Smooth muscle cell of the brain vasculature (primary cell): ENCODE results near the gene CPB2.

Experiments used
- DNase-seq: peaks from one replicate; pipeline ENCODE4 v3.0.0-alpha.2; 2012; ENCODE audit warnings: low read depth, low spot score

CPB2 gene

DNA sequence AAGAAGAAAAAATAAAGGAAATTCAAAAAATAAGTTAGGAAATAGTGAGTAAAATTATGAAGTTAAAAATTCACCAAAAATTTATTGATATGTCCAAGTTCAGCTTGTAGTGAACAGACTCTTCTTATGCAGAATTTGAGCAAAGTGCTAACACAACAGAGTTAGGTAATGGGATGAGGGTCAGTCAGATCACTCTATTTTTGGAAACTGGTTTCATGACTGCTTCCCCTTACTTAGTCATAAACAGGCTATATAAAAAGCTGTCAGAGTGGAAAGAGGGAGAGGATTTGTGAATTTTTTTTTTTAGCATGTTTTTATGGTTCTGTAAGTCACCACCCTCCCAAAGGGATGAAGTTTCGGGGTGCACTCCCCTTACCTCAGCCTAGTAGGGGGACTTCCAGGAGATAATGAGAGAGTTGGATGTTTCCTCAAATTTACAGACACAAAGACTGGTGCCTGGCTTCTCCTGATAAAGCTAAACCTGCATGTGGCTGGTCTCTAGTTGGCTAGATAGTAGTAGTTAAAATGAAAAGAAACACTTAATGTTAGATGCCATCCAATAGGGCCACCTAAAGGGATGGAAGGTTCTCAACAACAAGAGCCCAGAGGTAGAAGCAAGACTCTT is 4.5 kb downstream of the CPB2 start:
- DNase-seq = no peak

DNA sequence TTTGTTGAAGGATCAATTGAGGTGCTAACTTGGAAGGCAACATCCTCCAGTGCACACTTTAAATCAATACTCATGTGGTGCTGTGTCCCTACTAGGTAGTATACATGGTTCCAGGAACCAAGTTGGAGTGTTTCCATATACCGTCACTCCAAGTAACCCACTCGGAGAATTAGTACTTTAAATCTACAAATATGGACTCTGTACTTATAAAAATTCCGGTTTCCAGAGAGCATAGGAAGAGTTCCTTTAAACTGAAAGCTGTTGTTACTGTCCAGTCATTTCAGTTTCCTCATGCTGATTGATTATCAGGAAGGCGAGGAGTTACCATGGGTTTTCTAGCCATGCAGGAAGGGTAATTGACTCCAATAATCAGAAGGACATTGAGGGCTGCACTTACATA is 7.2 kb downstream of the CPB2 start:
- no peak for DNase-seq

DNA sequence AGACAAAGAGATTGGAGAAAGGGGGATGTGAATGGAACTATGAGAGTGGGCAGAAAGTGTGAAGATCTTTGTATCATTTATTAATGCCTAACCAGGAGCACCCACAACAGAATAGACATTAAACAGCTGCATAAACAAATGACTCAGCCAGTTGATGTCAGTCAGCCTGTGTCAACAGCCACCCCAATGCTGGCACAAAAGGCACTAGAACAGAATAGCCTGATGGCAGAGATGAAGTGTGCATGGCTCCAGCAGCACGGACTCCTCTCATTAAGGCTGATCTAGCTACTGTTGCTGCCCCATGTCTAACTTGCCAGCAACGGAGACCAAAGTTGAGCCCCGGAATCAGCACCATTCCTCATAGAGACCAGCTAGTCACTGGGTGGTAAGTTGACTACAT is 7.8 kb downstream of the CPB2 start:
- DNase-seq = no peak

DNA sequence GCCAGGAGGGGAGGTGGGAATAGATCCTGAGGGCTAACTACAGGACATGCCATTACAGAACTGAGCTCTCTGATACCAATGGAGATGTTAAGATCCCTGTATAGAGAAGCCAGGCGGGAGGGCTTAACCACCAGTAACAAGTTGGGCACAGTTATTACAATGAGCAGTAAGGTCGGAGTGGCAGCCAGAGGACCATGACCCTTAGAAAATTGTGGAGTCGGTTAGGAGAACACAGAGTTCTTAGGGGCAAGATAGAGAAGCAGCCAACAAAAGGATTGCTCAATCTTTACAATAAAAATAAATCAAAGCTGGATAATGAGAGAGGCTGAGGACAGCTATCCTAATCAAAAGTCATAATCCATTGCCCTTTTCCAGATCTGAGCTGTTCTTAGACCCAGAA is 10.4 kb downstream of the CPB2 start:
- no peak for DNase-seq

DNA sequence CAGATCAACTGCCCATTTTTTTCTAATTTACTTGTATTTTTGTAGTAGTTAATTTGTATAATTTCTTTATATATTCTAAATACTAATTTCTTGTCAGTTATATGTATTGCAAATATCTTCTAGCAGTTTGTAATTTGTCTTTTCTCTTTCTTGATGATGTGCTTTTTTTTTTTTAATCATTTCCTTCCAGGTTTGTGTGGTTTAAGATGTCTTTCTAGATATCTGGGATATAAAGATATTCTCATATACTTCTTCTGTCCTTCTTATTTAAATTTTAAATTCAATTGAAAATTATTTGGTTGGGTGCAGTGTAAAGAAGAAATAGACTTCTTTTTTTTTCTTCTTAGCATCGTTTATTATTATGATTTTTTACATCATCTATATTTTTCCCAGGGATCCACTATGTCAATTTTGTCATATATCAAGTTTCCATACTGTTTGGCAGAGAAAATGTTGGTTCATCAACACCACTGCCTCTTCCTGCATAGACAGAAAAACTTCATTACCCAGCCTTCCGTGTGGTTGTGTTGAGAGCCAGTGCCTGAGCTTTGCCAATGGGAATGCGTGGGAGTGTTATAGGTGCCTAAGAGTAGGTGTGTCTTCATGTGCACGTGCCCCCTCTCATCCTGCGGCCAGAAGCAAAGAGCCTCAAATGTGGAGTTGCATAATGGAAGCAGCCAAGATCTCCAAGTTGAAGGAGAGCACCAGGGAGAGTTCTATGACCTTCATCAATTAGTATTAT is 15.8 kb downstream of the CPB2 start:
- no peak for DNase-seq

DNA sequence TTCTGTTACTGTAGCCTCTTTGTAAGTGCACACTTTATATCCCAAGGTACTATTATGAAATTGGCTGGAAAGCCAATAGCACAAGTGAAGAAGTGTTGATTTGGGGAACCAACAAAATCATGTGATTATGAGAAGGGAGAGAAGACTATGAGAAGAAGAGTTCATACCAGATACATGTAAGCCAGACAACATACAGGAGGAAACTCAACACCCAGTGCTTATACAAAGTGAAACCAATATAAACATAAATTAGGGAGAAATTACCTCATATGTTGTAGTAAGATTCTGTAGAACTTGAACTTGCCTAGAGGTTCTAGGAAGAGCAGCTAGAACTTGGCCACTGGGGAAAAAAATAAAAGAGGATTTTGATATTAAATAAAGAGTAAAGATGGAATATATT is 17.4 kb downstream of the CPB2 start:
- DNase-seq = no peak

DNA sequence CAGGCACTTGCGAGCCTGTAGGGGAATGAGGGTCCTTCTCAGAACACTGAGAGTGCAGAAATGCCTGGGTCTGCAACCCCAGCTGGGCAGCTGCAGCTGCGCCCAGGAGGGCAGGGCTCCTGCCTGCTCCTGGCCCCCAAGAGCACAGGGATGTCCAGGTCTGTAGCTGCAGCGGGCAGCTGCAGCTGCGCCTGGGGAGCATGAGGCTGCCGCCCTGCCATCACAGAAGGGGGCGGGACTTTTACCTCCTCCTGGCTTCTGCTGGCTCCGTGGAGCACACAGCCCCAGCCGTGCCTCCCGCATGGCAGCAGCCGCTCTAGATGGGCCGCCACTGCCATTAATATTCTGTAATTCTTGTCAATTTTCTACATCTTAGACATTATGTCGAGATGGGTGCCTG is 17.8 kb downstream of the CPB2 start:
- DNase-seq = no peak

DNA sequence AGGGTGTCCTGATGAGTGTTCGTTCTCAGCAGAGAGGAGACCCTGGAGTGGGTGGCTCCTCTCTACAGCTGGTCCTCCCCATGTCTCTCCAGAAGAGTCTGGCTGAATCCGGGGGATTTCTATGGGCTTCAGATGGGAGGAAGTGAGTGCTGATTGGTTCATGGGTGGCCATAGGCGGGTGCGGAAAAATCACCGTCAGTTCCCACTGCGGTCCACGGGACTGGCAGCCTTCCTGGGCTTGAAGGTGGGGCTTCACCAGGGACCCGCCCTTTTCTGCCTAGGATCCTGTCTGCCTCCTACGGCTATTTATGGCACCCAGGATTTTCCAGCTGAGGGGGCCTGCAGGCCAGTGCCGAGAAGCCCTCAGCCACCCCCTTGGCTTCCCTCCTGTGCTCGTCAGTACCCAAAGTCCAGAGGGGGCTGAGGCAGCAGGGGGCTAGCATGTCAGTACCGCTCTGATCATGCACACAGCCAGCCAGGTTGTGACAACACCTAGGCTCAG is 18.4 kb downstream of the CPB2 start:
- DNase-seq = no peak

DNA sequence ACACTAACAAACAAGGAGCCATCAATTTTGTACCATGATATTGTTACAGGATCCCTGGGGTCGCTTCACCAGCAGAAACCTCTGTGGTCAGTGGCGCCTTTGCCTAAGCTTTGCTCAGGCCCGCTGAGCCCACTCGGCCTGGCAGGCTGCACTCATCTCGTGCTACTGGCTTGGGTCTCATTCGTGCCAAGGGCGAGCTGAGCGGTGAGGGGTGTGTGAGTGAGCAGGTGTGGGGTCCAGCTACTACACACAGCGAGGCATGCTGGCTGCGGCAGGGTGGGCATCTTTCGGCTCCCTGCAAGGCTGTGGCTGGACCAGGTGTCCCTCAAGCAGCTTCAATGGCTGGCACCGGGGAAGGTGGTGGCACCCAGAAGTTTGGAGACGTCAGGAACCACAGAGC is 19.1 kb downstream of the CPB2 start:
- DNase-seq = no peak

DNA sequence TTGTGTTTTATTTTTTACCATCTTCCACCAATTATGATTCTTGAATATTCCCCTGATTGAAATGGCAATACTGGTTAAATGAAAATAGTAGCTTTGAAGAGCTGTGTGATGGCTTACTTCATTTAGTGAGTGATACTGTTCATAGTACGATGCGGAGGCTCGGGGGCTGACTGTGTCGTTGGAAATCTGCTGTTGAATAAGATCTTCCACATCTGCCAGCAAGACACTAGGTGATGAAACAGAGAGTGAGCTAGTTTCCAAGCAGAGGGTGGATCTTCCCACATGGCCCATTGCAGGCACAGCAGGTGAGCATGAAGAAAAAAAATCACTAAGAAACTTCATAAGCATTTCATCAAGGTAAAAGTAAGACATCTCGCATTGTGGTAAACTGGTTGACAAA is 22.5 kb downstream of the CPB2 start:
- DNase-seq = no peak

DNA sequence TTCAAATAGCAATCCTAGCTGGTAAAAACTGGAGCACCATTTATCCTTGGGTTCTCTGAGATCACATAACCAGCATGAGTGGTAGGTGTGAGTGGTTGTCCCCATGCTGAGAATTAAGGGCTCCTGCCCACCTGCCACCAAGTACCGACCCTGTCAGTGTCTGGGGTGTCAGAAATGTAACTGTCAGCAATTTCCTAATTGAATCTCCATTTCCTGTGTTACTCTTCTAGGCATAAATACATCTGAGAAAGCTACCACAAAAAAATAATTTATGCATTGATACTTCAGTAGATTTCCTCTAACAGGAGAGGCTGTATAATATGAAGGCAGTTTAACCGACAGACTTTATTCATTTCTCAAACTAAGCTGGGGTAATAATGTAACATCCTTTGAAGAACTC is 25.1 kb downstream of the CPB2 start:
- no peak for DNase-seq

DNA sequence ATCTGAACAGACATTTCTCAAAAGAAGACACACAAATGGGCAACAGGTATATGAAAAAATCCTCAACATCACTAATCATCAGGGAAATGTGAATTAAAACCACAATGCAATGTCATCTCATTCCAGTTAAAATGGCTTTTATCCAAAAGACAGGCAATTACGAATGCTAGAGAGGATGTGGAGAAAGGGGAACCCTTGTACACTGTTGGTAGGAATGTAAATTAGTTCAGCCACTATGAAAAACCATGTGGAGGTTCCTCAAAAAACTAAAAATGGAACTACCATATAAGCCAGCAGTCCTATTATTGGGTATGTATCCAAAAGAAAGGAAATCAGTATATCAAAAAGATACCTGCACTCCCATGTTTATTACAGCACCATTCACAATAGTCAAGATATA is 27.6 kb downstream of the CPB2 start:
- DNase-seq = no peak

DNA sequence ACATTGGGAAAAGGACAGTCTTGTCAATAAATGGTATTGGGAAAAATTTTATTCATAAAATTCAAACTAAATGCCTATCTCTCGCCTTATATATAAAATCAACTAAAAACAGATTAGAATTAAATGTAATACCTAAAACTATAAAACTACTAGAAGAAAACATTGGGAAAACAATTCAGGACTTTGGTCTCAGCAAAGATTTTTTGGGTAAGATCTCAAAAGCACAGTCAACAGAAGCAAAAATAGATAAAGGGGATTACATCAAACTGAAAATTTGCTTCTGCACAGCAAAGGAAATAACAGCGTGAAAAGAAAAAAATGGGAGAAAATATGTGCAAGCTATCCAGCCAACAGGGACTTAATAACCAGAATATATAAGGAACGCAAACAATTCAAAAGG is 28.0 kb downstream of the CPB2 start:
- DNase-seq = no peak

DNA sequence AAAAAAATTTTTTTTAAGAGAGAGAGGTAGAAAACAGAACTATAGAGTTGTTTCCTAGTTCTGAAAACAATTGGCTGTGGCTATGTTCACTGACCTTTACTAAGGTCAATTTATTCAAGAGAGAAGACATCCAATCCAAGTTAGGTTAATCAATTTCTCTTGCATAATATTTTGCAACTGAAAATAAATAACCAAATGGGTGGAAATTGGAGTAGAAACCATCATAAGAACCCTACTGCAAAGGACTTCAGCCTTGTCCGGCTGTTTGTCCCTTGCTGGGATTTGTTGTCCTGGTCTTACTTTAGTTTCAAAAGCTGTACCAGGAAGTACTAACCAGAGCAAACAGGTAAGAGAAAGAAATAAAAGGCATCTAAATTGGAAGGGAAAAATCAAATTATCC is 29.0 kb downstream of the CPB2 start:
- DNase-seq = no peak

DNA sequence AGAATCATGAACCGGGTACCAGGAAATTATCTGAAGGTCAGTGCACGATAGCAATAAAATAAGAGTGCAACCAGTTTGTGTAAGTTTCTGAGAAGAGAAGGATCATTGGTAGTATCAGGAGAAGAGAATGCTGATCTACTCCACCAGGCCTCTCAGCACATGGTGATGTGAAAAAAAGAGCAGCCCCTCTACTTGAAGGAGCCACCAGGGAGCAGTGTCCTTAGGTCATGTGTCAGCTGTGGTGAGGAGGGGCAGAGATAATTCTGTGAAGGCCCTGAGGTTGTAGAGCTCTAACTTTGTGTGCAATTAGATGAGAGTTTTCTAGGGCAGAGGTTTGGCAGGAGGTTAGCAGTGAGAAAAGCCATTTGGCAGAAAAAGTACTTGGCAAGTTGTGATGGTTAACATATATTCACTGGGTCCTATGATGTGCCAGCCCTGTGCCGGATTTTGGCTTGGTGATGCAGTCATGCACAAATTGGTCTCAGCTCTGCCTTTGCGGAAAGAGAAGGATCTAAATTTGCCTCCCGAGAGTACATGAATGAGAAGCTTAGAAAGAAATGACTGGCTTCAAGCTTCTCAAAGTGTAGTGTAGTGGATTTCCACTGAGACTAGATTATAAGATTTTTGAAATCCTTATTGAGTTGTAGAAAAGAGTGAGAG is 33.1 kb downstream of the CPB2 start:
- DNase-seq = no peak

DNA sequence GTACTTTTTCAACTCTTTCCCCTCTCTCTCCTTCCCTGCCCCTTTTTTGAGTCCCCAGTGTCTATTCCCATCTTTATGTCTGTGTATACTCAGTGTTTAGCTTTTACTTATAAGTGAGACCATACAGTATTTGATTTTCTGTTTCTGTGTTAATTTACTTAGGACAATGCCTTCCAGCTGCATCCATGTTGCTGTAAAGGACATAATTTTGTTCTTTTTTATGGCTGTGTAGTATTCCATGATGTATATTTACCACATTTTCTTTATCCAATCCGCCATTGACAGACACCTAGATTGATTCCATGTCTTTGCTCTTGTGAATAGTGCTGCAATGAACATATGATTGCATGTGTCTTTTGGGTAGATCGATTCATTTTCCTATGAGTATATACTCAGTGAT is 41.5 kb downstream of the CPB2 start:
- no peak for DNase-seq

DNA sequence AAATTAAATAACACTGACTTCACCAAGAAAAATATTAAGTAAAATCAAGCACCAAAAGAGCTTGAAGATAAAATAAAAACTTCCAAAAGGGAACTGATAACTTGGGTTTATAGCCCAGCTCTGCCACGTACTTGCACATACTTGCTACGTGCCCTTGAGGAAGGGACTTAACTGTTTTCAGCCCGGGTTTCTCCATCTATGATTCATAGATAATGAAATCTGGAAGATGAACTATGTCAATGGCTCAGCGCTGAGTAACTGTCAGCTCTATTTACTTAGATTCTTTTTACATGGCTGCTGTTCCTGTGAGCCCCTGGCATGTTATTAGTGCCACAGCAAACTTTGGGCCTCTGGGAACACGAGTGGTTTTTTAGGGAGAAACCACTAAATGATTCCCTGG is 42.6 kb downstream of the CPB2 start:
- DNase-seq = no peak

DNA sequence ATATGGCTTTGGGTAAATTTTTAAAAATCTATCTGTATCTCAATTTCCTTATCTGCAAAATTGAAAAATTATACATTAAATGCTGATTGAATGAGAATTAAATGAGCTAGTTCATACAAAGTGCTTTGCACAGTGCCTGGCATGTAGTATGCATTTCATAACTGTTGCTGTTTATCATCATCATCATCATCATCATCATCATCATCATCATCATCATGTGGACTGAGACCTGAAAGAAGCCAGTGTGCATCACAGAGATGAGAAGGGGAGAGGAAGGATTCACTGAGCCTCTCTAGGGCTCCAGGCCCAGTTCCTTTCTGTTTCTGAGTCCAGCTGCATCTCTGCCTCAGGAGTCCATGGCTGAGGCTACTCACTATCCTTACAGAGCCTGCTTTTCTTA is 45.4 kb downstream of the CPB2 start:
- DNase-seq = no peak

DNA sequence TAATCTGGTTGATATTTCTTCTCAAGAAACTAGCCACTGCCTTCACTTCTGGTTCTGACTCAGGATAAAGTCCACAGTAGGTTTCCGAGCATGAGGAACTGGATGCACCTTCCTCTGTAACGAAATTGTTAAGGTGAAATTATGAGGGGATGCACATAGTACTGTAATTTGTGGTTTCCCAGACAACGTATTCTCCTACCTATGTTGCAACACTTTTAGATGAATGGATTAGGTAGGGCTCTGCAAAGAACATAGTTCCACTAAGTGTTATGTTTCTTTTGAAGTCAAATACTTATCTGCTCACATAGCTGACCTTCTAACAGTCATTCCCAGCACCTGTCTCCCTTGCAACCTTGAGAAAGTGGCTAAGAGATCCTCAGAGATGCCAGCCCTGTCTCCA is 46.6 kb downstream of the CPB2 start:
- DNase-seq = no peak

DNA sequence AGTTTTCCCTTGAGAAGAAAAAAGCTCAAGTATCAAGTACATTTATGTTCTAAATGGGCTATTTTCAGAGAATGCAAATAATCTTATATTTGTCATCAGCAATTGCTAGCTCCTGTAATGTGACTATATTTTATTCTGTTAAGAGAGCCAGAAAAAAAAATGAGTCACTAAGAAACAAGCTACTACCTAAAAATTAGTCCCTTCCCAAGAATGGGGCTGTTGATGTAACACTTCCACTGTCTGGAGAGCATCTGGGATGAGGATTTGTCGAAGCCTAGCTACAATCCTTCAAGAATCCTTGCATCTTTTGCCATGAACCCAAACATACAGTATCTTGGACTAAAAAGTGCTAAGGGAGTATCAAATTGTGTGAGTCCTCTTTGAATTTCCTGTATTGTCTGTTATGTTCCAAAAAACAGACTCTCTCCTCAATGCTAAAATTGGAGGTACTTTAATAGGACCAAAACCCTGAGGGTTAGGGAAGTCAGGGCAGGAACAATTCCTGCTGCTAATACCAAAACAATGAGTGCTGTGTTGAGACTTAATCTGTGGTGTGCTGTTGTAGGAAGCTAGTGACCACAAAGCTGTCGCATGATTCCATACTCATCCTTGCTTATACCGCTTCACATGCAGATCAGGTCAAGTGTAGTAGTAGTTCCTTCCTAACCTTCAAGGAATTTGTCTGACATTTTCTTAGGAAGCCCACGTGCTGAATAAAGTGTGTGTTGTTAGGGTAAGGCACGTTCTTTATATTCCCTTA is 47.4 kb downstream of the CPB2 start:
- no peak for DNase-seq

DNA sequence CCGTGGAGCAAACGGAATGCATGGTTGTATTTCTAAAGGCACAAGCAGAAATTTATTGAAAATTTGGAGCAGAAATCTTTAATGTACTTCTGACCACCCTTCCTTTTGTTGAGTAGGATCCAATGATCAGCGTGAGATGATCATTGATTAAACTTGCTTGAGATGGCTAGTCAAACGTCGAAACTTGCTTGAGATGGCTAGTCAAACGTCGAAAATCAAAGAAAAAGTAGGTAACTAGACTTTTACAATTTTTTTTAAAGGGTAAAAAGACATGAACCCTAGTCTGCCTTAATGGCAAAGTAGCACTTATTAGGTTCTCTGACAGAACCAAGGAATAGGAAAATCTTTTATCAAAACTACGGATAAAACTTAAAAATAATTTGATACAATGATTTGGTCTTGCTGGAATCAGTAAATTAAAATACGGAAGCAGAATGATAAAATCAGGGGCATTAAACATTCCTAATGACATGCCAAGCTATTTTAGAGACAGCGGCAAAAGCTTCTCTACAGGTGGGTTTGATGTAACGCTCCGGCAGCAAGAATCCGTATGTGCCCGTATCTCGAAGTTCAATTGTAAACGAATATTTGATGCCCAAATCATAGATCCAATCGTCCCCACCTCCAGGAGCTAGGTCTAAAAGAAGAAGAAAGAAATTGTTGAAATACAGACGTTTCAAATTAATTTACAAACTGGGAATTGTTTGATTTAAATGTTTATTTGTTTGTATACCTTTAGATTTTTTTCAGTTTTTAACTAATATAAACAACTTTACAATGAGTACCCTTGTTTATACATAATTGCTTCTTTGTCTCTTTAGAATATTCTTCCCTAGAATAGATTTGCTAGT is 51.4 kb downstream of the CPB2 start:
- no peak for DNase-seq
